Measurements from ENCODE around the gene SH3GL1. TPM values are rescaled to one million over a fixed set of nuclear protein-coding genes. Genes with fewer than 3 reads are reported as not detected.

SH3GL1 gene
- total and polyA plus RNA-seq, 10 of the 15 experiments (the other 5 are each of a cell fraction or from before 2014, with no cell fraction given): 0.93 to 47.4 (median 28.4) TPM

DNA sequence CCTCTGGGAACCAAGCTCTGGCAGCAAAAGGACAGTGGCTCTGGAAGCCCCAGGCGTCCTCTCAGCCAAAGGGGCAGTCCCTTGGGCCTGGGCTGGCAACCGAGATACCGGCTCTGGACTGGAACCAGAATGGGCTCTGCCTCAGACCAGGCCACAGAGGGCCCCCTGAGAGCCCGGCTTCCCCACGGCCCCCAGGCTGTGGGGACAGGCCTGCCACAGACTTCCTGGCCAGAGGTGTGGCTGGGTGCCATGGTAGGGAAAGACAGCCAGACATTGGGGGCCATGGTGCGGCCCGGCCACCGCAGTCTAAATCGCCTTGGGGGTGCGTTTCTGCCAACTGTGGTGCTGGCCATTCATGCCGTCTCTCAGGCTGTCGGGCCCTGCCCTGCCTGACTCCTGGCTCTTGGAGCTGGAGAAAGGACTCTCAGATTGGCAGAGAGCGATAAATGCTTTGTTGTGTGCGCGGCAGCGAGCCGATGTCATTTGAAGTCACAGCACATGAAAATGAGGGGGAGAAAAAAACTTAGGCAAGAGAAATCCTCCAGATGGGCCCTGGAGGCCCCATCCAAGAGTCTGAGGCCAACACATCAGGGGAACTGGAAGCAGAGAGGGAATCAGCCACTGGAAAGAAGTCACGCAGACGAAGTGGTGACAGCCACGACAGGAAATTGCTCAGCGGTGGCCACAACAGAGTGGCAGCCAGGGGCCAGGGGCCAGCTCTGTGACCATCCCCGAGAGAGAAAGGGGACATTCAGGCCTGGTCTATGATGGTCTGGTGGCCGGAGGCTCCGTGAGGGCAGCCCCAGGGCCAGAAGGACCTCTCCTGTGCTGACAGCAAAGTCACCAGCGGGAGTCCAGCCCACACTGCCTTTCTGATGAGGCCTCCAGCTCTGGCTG, 26.5 kb downstream of the SH3GL1 start:
- Histone ChIP-seq H3K27ac (ENCODE audit: control insufficient read depth, insufficient read depth) (peak overlapping the region; percentile 93), H3K4me1 (ENCODE audit: control insufficient read depth, insufficient read depth, low read length) (peaks cover 88% of the 10 kb centered on the region), H2AFZ (ENCODE audit: control insufficient read depth, low read depth, low read length) (no peak overlapping the region), H3K4me2 (ENCODE audit: control insufficient read depth, insufficient read depth) (peak overlapping the region; percentile 93), H3K36me3 (ENCODE audit: control insufficient read depth in 2 of 2, insufficient read depth in 2 of 2, low read length in 1 of 2) (peaks cover 12 to 20% of the 10 kb centered on the region in 2 experiments; a peak in 3 of 4 replicates), H4K20me1 (ENCODE audit: control insufficient read depth, insufficient read depth) (no peaks in the 10 kb centered on the region), H3K4me3 (peak overlapping the region; percentile 52; the same call in 1 of the 2 replicates), H3K9me3 (replicated peaks; ENCODE audit: control insufficient read depth, insufficient read depth, low read length) (no peaks in the 10 kb centered on the region), H3K9ac (ENCODE audit: control insufficient read depth, insufficient read depth, low read length) (peak overlapping the region; percentile 22), H3K79me2 (ENCODE audit: control insufficient read depth, insufficient read depth, low read length) (peaks cover 97% of the 10 kb centered on the region), H3K27me3 (replicated peaks in 1 of 2; ENCODE audit: control insufficient read depth in 2 of 2, insufficient read depth in 2 of 2, low read length in 1 of 2) (no peaks in the 10 kb centered on the region)
- intact Hi-C loops (cut with micrococcal nuclease; ENCODE audit: unreplicated experiment): no loop called here
- ChIA-PET RAD21 (ENCODE audit: unreplicated experiment) (no interaction called here), SMC1A (ENCODE audit: uncharacterized antibody, unreplicated experiment) (interaction anchor here (1.7 kb wide), 1 partner anchor 22 kb away, joined by 5 read pairs; no protein-coding TSS in a partner anchor), POLR2A (interaction anchor here (0.9 to 1.9 kb wide), 2 partner anchors 27 to 28 kb away, joined by 3 to 11 read pairs; partner anchors contain the start of genes CHAF1A and SH3GL1), CTCF (interaction anchor here (0.6 to 1.4 kb wide), 3 partner anchors 20 to 1399 kb away, joined by 3 to 4 read pairs (median 3); no protein-coding TSS in a partner anchor)
- TF ChIP-seq ESRRA (IDR thresholded peaks at IDR 0.05; ENCODE audit: low read length): no peak
- no peak for TF ChIP-seq RAD51 (IDR thresholded peaks at IDR 0.05)
- TF ChIP-seq, protein P1, sequence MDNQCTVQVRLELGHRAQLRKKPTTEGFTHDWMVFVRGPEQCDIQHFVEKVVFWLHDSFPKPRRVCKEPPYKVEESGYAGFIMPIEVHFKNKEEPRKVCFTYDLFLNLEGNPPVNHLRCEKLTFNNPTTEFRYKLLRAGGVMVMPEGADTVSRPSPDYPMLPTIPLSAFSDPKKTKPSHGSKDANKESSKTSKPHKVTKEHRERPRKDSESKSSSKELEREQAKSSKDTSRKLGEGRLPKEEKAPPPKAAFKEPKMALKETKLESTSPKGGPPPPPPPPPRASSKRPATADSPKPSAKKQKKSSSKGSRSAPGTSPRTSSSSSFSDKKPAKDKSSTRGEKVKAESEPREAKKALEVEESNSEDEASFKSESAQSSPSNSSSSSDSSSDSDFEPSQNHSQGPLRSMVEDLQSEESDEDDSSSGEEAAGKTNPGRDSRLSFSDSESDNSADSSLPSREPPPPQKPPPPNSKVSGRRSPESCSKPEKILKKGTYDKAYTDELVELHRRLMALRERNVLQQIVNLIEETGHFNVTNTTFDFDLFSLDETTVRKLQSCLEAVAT (IDR thresholded peaks at IDR 0.05): peak; percentile 93
- peak; percentile 54 for TF ChIP-seq MEF2B (IDR thresholded peaks at IDR 0.05; ENCODE audit: partially characterized antibody, poor library complexity, severe bottlenecking)
- no peak for TF ChIP-seq RUNX3 (IDR thresholded peaks at IDR 0.05; ENCODE audit: low read length)
- TF ChIP-seq, protein P2, sequence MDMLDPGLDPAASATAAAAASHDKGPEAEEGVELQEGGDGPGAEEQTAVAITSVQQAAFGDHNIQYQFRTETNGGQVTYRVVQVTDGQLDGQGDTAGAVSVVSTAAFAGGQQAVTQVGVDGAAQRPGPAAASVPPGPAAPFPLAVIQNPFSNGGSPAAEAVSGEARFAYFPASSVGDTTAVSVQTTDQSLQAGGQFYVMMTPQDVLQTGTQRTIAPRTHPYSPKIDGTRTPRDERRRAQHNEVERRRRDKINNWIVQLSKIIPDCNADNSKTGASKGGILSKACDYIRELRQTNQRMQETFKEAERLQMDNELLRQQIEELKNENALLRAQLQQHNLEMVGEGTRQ (IDR thresholded peaks at IDR 0.05; ENCODE audit: borderline replicate concordance, low read depth, low read length): no peak
- no peak for TF ChIP-seq SMAD1 (IDR thresholded peaks at IDR 0.05; ENCODE audit: low read depth, partially characterized antibody)
- no peak for TF ChIP-seq NR2C2 (IDR thresholded peaks at IDR 0.05; ENCODE audit: borderline replicate concordance, control insufficient read depth, insufficient read length, low read depth)
- 44% methylated on average over 25 of the region's 25 CpGs for WGBS (ENCODE audit: insufficient coverage, insufficient replicate concordance, low lambda C conversion rate, missing lambda C conversion rate)
- ATAC-seq: no peak
- no TSS peak for BruUV-seq (replicated peaks)
- in situ Hi-C loops (cut with MboI): no loop called here
- no peak for DNase-seq (ENCODE audit: low read depth, low spot score)
- FAIRE-seq: no peak
